Measurements from ENCODE around the gene BRCC3. TPM values are rescaled to one million over a fixed set of nuclear protein-coding genes. Genes with fewer than 3 reads are reported as not detected.

The BRCC3 gene
- polyA plus RNA-seq, 1 of the 3 experiments (the other 2 are of a cell fraction), result 11.2 TPM

GRCh38 chrX:155035688-155036087 lies 35.6 kb upstream of the BRCC3 start:
- H3K4me2 ChIP-seq, result no peak overlapping the region
- H3K9me2 ChIP-seq, result no peaks in the 10 kb centered on the region
- ChIA-PET POLR2A (no interaction called here), CTCF (interaction anchor here (1.6 kb wide), 1 partner anchor 55 kb away, joined by 3 read pairs; no protein-coding TSS in a partner anchor)
- H3K27me3 ChIP-seq (ENCODE audit: insufficient read depth), result no peaks in the 10 kb centered on the region
- no peaks in the 10 kb centered on the region for H4K20me1 ChIP-seq (ENCODE audit: insufficient read depth)
- no peak for TF ChIP-seq TAF1 (IDR thresholded peaks at IDR 0.05; ENCODE audit: borderline replicate concordance, low read depth, low read length)
- H3K9me3 ChIP-seq, result no peaks in the 10 kb centered on the region
- H3K79me2 ChIP-seq (ENCODE audit: insufficient read depth), result peaks cover 23% of the 10 kb centered on the region
- H3K27ac ChIP-seq (ENCODE audit: low read depth in 2 of 2, low read length in 1 of 2), result no peak overlapping the region
- peaks cover 0 to 11% of the 10 kb centered on the region in 2 experiments for H3K36me3 ChIP-seq (replicated peaks in 1 of 2; ENCODE audit: control insufficient read depth in 1 of 2, insufficient read depth in 2 of 2, low read length in 1 of 2)
- 51% methylated on average over 4 of the region's 4 CpGs for WGBS (ENCODE audit: low lambda C conversion rate)
- H3K4me3 ChIP-seq (ENCODE audit: low read depth in 2 of 2, low read length in 1 of 2), result no peak overlapping the region
- H3K9ac ChIP-seq, result no peak overlapping the region
- no peaks in the 10 kb centered on the region for H3K4me1 ChIP-seq (ENCODE audit: control insufficient read depth in 1 of 2, insufficient read depth in 2 of 2, low read depth in 1 of 2, low read length in 1 of 2)
- no peak overlapping the region for H2AFZ ChIP-seq (ENCODE audit: low read depth)
- H3F3A ChIP-seq (replicated peaks; ENCODE audit: insufficient read depth), result no peaks in the 10 kb centered on the region
- no peak for DNase-seq

- TF ChIP-seq CHD2 (IDR thresholded peaks at IDR 0.05; ENCODE audit: low read length, partially characterized antibody) (no peak), TAF1 (IDR thresholded peaks at IDR 0.05; ENCODE audit: borderline replicate concordance, low read depth, low read length) (no peak), EZH2phosphoT487 (IDR thresholded peaks at IDR 0.05; ENCODE audit: borderline replicate concordance, low read depth) (no peak), USF1 (IDR thresholded peaks at IDR 0.05; ENCODE audit: borderline replicate concordance, low read depth) (no peak), SMC3 (IDR thresholded peaks at IDR 0.05; ENCODE audit: low read depth, low read length) (no peak), MXI1 (IDR thresholded peaks at IDR 0.05; ENCODE audit: low read depth, low read length) (no peak), NFIC (IDR thresholded peaks at IDR 0.05; ENCODE audit: borderline replicate concordance) (no peak), RXRA (IDR thresholded peaks at IDR 0.05; ENCODE audit: borderline replicate concordance, low read depth) (no peak), TEAD4 (IDR thresholded peaks at IDR 0.05; ENCODE audit: borderline replicate concordance, insufficient read depth) (no peak)
- TF ChIP-seq, protein P1, sequence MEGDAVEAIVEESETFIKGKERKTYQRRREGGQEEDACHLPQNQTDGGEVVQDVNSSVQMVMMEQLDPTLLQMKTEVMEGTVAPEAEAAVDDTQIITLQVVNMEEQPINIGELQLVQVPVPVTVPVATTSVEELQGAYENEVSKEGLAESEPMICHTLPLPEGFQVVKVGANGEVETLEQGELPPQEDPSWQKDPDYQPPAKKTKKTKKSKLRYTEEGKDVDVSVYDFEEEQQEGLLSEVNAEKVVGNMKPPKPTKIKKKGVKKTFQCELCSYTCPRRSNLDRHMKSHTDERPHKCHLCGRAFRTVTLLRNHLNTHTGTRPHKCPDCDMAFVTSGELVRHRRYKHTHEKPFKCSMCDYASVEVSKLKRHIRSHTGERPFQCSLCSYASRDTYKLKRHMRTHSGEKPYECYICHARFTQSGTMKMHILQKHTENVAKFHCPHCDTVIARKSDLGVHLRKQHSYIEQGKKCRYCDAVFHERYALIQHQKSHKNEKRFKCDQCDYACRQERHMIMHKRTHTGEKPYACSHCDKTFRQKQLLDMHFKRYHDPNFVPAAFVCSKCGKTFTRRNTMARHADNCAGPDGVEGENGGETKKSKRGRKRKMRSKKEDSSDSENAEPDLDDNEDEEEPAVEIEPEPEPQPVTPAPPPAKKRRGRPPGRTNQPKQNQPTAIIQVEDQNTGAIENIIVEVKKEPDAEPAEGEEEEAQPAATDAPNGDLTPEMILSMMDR (IDR thresholded peaks at IDR 0.05), result no peak
- DNase-seq, result no peak
- Histone ChIP-seq H3K4me3 (ENCODE audit: low read depth in 2 of 2, low read length in 1 of 2) (no peak overlapping the region), H3K9me3 (no peaks in the 10 kb centered on the region), H3K79me2 (ENCODE audit: insufficient read depth) (peaks cover 3% of the 10 kb centered on the region; the same call in 1 of the 2 replicates), H3K4me2 (no peak overlapping the region), H3K4me1 (ENCODE audit: control insufficient read depth in 1 of 2, insufficient read depth in 2 of 2, low read depth in 1 of 2, low read length in 1 of 2) (no peaks in the 10 kb centered on the region), H3K27me3 (ENCODE audit: insufficient read depth) (no peaks in the 10 kb centered on the region), H4K20me1 (ENCODE audit: insufficient read depth) (peaks cover 3% of the 10 kb centered on the region; the same call in 1 of the 2 replicates), H3F3A (replicated peaks; ENCODE audit: insufficient read depth) (no peaks in the 10 kb centered on the region), H3K9me2 (no peaks in the 10 kb centered on the region), H3K9ac (no peak overlapping the region), H3K36me3 (replicated peaks in 1 of 2; ENCODE audit: control insufficient read depth in 1 of 2, insufficient read depth in 2 of 2, low read length in 1 of 2) (peaks cover 0 to 2% of the 10 kb centered on the region in 2 experiments), H2AFZ (ENCODE audit: low read depth) (no peak overlapping the region), H3K27ac (ENCODE audit: low read depth in 2 of 2, low read length in 1 of 2) (no peak overlapping the region)
- WGBS (ENCODE audit: low lambda C conversion rate), result 48% methylated on average over 6 of the region's 6 CpGs
- CTCF ChIA-PET, result interaction anchor here (1.0 to 2.9 kb wide), 4 partner anchors 11 to 27 kb away, joined by 3 to 16 read pairs (median 4); no protein-coding TSS in a partner anchor
- POLR2A ChIA-PET, result no interaction called here
Observed at GRCh38 chrX:155046129-155046810, 25.0 kb upstream of the BRCC3 start.
